GM23248 (cell line): ENCODE data around the gene INPP5A.

ENCODE experiments used
- EZH2 ChIP-seq: fragments of 200-600 bp; sonication (generic); IDR thresholded peaks from 2 replicates; pipeline ENCODE4 v1.6.1; 2018; ENCODE audit warnings: antibody characterized with exemption, mild to moderate bottlenecking; ENCODE audit not compliant: insufficient read depth, poor library complexity, severe bottlenecking
- EZH2phosphoT487 ChIP-seq: fragments of 200-600 bp; sonication (generic); IDR thresholded peaks from 2 replicates; pipeline ENCODE4 v1.6.1; 2018; ENCODE audit warnings: antibody characterized with exemption, moderate library complexity, mild to moderate bottlenecking, low read depth; ENCODE audit not compliant: insufficient read depth

DNA sequence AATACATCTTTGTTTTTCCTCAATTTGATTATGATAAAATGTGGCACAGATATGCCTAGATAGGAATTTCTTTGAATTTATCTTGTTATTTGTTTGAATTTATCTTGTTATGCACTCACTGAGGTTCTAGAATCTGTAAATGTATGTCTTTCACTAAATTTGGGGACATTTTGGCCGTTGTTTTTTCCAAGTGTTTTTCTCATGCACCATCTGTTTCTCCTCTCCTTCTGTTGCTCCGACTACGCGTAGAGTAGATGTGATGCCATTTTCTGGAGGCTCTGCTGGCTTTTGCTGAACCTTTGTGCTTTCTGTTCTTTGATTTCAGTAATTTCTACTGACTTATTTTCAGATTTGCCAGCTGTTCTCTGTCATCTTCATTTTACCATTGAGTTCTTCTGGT, 101.9 kb downstream of the INPP5A start:
- TF ChIP-seq EZH2 (no peak), EZH2phosphoT487 (no peak)
